Sigmoid colon (tissue), 7 donors: ENCODE results near the gene HTT. TPM values are rescaled to one million over a fixed set of nuclear protein-coding genes. Genes with fewer than 3 reads are reported as not detected.

ENCODE experiments used
- DNase-seq: peaks from one replicate; pipeline ENCODE4 v3.0.0-alpha.2; 2019
- H3K27ac ChIP-seq, 4 donors: fragments of 200-600 bp; sonication (generic); one replicate each; pipeline ENCODE4 v1.5.1; 2016 to 2019; ENCODE audit warnings: mild to moderate bottlenecking in 1 of 4
- H3K27me3 ChIP-seq, 3 donors: fragments of 200-600 bp; sonication (generic); one replicate each; pipeline ENCODE4 v1.5.1; 2019; ENCODE audit warnings: mild to moderate bottlenecking in 1 of 3
- H3K36me3 ChIP-seq, 4 donors: fragments of 200-600 bp; sonication (generic); one replicate each; pipeline ENCODE4 v1.5.1; 2016 to 2019
- H3K4me1 ChIP-seq, 4 donors: fragments of 200-600 bp; sonication (generic); one replicate each; pipeline ENCODE4 v1.5.1; 2017 to 2019
- H3K4me3 ChIP-seq, 4 donors: fragments of 200-600 bp; sonication (generic); one replicate each; pipeline ENCODE4 v1.5.1; 2017 to 2019; ENCODE audit warnings: mild to moderate bottlenecking in 2 of 4, moderate library complexity in 1 of 4
- H3K9me3 ChIP-seq, 4 donors: fragments of 200-600 bp in 3 of 4; sonication (generic) in 3 of 4; one replicate each; pipeline versions ENCODE4 v1.5.1 to v1.6.1; 2013 to 2019
- CTCF ChIP-seq, 4 experiments: fragments of 450-650 bp in 3 of 4; fragments of 200-600 bp in 1 of 4; IDR thresholded peaks; one replicate each; pipeline ENCODE4 v1.5.1; 2016 to 2019; ENCODE audit warnings: antibody characterized with exemption in 4 of 4, mild to moderate bottlenecking in 3 of 4, moderate library complexity in 2 of 4
- EP300 ChIP-seq, 4 donors: sonication (generic); formaldehyde crosslinking; IDR thresholded peaks; one replicate each; pipeline ENCODE4 v1.6.1; 2017; ENCODE audit warnings: antibody characterized with exemption in 4 of 4
- POLR2A ChIP-seq, 2 donors: fragments of 450-650 bp; IDR thresholded peaks; one replicate each; pipeline ENCODE4 v1.6.1; 2016; ENCODE audit warnings: antibody characterized with exemption in 2 of 2, mild to moderate bottlenecking in 2 of 2, moderate library complexity in 2 of 2
- POLR2AphosphoS5 ChIP-seq, 4 donors: sonication (generic); formaldehyde crosslinking; IDR thresholded peaks; one replicate each; pipeline ENCODE4 v1.6.1; 2017; ENCODE audit warnings: antibody characterized with exemption in 4 of 4
- WGBS, 2 donors: extraction: QIAGEN DNeasy Blood & Tissue Kit; methylation state at CpG; one replicate each; pipeline ENCODE4 v1.1.7; 2013; 5-methylcytosine and 5-hydroxymethylcytosine counted together
- intact Hi-C: fragments of 100-400 bp; cut with DNase I; formaldehyde crosslinking; loops from one replicate; pipeline ENCODE4 v1.15.1; 2023
- polyA plus RNA-seq, 3 donors: library from polyadenylated mRNA; stranded (reverse); fragments of 200-250 nt; gene quantifications; one replicate each; pipeline ENCODE4 v1.2.3, GENCODE V29; 2013
- total RNA-seq, 4 donors: library from RNA; depleted of rRNA; stranded (reverse); fragments of >200 nt; gene quantifications; one replicate each; pipeline ENCODE4 v1.1.0, GENCODE V29; 2016
- donor health status: healthy with polysubstance abuse.
- donor health status: Bipolar disorder and iron deficiency.
- donor health status: healthy.

HTT gene
- total RNA-seq (10 to 100 TPM; 17.0 to 41.5 (median 26.5) TPM), polyA plus RNA-seq (10 to 100 TPM in 1 of 3 donors, 1 to 10 TPM in 2; 6.5 to 29.4 (median 7.8) TPM)

GRCh38 chr4:3074078-3074845, at the start of gene HTT, which contains the start of gene HTT-AS:
Gene HTT (plus strand): TSS chr4:3074681. CDS start chr4:3074826, 145 bp downstream.
Gene HTT-AS (minus strand): TSS chr4:3074538.
- peak within 1 kb of the TSS; percentile 86 to 91 (median 89) for H3K27ac ChIP-seq
- no peaks in the 10 kb centered on the region for H3K9me3 ChIP-seq
- peaks cover 0 to 31% (median 21%) of the 10 kb centered on the region in 4 donors for H3K4me1 ChIP-seq
- TF ChIP-seq POLR2AphosphoS5 (IDR thresholded peaks at IDR 0.05) (peak; percentile 69 to 93 (median 86)), POLR2A (IDR thresholded peaks at IDR 0.05) (peak; percentile 49 to 62), CTCF (IDR thresholded peaks at IDR 0.05) (no peak)
- no peaks in the 10 kb centered on the region for H3K27me3 ChIP-seq
- intact Hi-C loops = loop anchor here (10.0 kb wide), 3 partner anchors 109 to 319 kb away; partner anchors contain the start of genes GRK4, NOP14, RGS12 and TNIP2
- peak within 1 kb of the TSS; percentile 80 to 86 (median 82) for H3K4me3 ChIP-seq
- 1% methylated on average over 81 of the region's 81 CpGs for WGBS, 2 donors
- H3K36me3 ChIP-seq = no peaks in the 10 kb centered on the region
- peak; percentile 98 for DNase-seq

- no peak for DNase-seq
- WGBS, 2 donors = 92 to 95% methylated on average over 21 of the region's 21 CpGs
- H3K36me3 ChIP-seq = no peaks in the 10 kb centered on the region
- H3K4me3 ChIP-seq = no peak overlapping the region
- H3K4me1 ChIP-seq = no peaks in the 10 kb centered on the region
- H3K27ac ChIP-seq = no peak overlapping the region
- H3K9me3 ChIP-seq = no peaks in the 10 kb centered on the region
- TF ChIP-seq POLR2A (IDR thresholded peaks at IDR 0.05) (no peak), POLR2AphosphoS5 (IDR thresholded peaks at IDR 0.05) (no peak), CTCF (IDR thresholded peaks at IDR 0.05) (no peak), EP300 (IDR thresholded peaks at IDR 0.05) (no peak)
- no peaks in the 10 kb centered on the region for H3K27me3 ChIP-seq
- intact Hi-C loops = no loop called here
Measured at GRCh38 chr4:3025881-3026280, 48.6 kb upstream of the HTT start.

- Histone ChIP-seq H3K27me3 (no peaks in the 10 kb centered on the region), H3K9me3 (no peaks in the 10 kb centered on the region), H3K4me1 (no peaks in the 10 kb centered on the region), H3K36me3 (no peaks in the 10 kb centered on the region), H3K27ac (no peak overlapping the region), H3K4me3 (no peak overlapping the region)
- TF ChIP-seq POLR2A (IDR thresholded peaks at IDR 0.05) = no peak
- TF ChIP-seq EP300 (IDR thresholded peaks at IDR 0.05) = no peak
- no peak for TF ChIP-seq CTCF (IDR thresholded peaks at IDR 0.05)
- TF ChIP-seq POLR2AphosphoS5 (IDR thresholded peaks at IDR 0.05) = no peak
- intact Hi-C loops = no loop called here
- DNase-seq = no peak
- 82 to 87% methylated on average over 9 of the region's 9 CpGs for WGBS, 2 donors
Measured at GRCh38 chr4:3026540-3026939, 47.9 kb upstream of the HTT start.

- Histone ChIP-seq H3K4me3 (no peak overlapping the region), H3K27me3 (no peaks in the 10 kb centered on the region), H3K9me3 (no peaks in the 10 kb centered on the region), H3K36me3 (no peaks in the 10 kb centered on the region), H3K27ac (no peak overlapping the region), H3K4me1 (no peaks in the 10 kb centered on the region)
- 94 to 95% methylated on average over 9 of the region's 9 CpGs for WGBS, 2 donors
- TF ChIP-seq POLR2A (IDR thresholded peaks at IDR 0.05) (no peak), EP300 (IDR thresholded peaks at IDR 0.05) (no peak), CTCF (IDR thresholded peaks at IDR 0.05) (no peak), POLR2AphosphoS5 (IDR thresholded peaks at IDR 0.05) (no peak)
- intact Hi-C loops = no loop called here
- no peak for DNase-seq
Measured at GRCh38 chr4:3029464-3029863, 45.0 kb upstream of the HTT start.
